Panc1 (cell line): ENCODE data around the gene ITM2C.

Source experiments
- POLR2AphosphoS5 ChIP-seq: IDR thresholded peaks from 2 replicates; pipeline ENCODE4 v1.6.1; 2012; ENCODE audit warnings: mild to moderate bottlenecking, low read depth, low read length, moderate library complexity
- SIN3A ChIP-seq: IDR thresholded peaks from 2 replicates; pipeline ENCODE4 v1.6.1; 2012; ENCODE audit warnings: low read depth, mild to moderate bottlenecking, low read length, moderate library complexity, borderline replicate concordance; ENCODE audit not compliant: insufficient read depth
- TCF7L2 ChIP-seq: IDR thresholded peaks from 2 replicates; pipeline ENCODE4 v1.6.1; 2011; ENCODE audit warnings: mild to moderate bottlenecking, low read depth, low read length, inconsistent platforms
- TF ChIP-seq, protein P1 (sequence below): fragments of 450-650 bp; IDR thresholded peaks from 2 replicates; pipeline ENCODE4 v1.5.1; 2017; ENCODE audit warnings: mild to moderate bottlenecking
- TF ChIP-seq, protein P2 (sequence below), 2 experiments: IDR thresholded peaks; 2 replicates each; pipeline ENCODE4 v1.6.1; 2011 to 2012; ENCODE audit warnings: low read depth in 2 of 2, control low read depth in 1 of 2, low read length in 1 of 2, mild to moderate bottlenecking in 1 of 2, moderate library complexity in 1 of 2; ENCODE audit not compliant: insufficient read depth in 1 of 2

DNA sequence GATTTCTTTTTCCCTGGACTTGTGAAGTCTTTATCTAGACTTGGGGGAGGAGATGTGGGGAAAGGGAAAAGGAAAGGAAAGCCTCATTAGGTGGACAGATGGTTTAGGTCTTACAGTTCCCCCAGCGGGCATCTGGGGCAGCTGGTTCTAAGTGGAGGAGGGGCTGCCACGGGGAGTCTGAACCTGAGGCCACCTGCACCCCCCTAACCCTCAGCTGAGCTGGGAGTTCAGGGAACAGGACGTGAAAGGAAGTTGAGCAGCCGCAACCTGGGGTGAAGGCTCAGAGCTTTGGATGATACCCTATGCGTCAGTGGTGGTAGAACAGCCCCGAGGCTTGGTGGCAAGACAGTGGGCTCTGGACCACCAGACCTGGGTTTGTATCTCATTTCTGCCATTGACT, 26.8 kb downstream of the ITM2C start:
- TF ChIP-seq, protein P1, sequence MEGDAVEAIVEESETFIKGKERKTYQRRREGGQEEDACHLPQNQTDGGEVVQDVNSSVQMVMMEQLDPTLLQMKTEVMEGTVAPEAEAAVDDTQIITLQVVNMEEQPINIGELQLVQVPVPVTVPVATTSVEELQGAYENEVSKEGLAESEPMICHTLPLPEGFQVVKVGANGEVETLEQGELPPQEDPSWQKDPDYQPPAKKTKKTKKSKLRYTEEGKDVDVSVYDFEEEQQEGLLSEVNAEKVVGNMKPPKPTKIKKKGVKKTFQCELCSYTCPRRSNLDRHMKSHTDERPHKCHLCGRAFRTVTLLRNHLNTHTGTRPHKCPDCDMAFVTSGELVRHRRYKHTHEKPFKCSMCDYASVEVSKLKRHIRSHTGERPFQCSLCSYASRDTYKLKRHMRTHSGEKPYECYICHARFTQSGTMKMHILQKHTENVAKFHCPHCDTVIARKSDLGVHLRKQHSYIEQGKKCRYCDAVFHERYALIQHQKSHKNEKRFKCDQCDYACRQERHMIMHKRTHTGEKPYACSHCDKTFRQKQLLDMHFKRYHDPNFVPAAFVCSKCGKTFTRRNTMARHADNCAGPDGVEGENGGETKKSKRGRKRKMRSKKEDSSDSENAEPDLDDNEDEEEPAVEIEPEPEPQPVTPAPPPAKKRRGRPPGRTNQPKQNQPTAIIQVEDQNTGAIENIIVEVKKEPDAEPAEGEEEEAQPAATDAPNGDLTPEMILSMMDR: no peak
- TF ChIP-seq, protein P2, sequence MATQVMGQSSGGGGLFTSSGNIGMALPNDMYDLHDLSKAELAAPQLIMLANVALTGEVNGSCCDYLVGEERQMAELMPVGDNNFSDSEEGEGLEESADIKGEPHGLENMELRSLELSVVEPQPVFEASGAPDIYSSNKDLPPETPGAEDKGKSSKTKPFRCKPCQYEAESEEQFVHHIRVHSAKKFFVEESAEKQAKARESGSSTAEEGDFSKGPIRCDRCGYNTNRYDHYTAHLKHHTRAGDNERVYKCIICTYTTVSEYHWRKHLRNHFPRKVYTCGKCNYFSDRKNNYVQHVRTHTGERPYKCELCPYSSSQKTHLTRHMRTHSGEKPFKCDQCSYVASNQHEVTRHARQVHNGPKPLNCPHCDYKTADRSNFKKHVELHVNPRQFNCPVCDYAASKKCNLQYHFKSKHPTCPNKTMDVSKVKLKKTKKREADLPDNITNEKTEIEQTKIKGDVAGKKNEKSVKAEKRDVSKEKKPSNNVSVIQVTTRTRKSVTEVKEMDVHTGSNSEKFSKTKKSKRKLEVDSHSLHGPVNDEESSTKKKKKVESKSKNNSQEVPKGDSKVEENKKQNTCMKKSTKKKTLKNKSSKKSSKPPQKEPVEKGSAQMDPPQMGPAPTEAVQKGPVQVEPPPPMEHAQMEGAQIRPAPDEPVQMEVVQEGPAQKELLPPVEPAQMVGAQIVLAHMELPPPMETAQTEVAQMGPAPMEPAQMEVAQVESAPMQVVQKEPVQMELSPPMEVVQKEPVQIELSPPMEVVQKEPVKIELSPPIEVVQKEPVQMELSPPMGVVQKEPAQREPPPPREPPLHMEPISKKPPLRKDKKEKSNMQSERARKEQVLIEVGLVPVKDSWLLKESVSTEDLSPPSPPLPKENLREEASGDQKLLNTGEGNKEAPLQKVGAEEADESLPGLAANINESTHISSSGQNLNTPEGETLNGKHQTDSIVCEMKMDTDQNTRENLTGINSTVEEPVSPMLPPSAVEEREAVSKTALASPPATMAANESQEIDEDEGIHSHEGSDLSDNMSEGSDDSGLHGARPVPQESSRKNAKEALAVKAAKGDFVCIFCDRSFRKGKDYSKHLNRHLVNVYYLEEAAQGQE (IDR thresholded peaks at IDR 0.05; ENCODE audit: insufficient read depth in 1 of 2, low read depth in 2 of 2, low read length in 1 of 2): no peak
- TF ChIP-seq SIN3A (no peak), TCF7L2 (no peak), POLR2AphosphoS5 (no peak)
